ENCODE measurements around the gene IGF2.
A peak's percentile ranks its signal among the peaks of the same experiment; 100 is the strongest.

Gene IGF2

GRCh38 chr11:2149864-2150847 is 11.0 kb upstream of the IGF2 start:
- no peak for DNase-seq (ENCODE audit: low spot score)
- peak; percentile 38 for TF ChIP-seq CTCF (IDR thresholded peaks at IDR 0.05; ENCODE audit: extremely low read depth, insufficient read depth, missing control alignments)
- in situ Hi-C loops (cut with MboI; ENCODE audit: low pct_unique_long_range_greater_than_20kb, low sequenced_read_pairs, unreplicated experiment) = loop anchor here (25.0 kb wide), 1 partner anchor 463 kb away; the partner anchor contains the start of gene KRTAP5-6

DNA sequence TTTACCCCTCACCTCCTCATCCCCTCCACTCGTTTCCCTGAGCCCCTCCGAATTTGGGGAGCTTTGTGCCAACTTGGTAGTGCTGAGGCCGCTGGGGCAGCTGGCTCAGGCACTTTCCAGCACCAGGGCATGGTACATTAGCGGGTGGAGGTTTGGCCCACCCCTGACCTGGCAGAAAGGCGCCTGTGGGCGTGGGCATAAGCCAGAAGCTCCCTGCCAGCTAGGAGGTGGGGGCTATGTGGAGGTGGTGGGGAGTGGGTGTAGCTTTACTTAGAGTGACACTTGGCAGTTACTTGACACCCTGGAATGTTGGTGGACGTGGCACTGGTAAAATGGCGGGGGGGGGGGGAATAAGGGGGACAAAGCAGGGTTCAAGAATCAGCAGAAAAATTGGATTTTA is 10.3 kb upstream of the IGF2 start:
- TF ChIP-seq CTCF (IDR thresholded peaks at IDR 0.05; ENCODE audit: extremely low read depth, insufficient read depth, missing control alignments) = no peak
- in situ Hi-C loops (cut with MboI; ENCODE audit: low pct_unique_long_range_greater_than_20kb, low sequenced_read_pairs, unreplicated experiment) = no loop called here
- no peak for DNase-seq (ENCODE audit: low spot score)

DNA sequence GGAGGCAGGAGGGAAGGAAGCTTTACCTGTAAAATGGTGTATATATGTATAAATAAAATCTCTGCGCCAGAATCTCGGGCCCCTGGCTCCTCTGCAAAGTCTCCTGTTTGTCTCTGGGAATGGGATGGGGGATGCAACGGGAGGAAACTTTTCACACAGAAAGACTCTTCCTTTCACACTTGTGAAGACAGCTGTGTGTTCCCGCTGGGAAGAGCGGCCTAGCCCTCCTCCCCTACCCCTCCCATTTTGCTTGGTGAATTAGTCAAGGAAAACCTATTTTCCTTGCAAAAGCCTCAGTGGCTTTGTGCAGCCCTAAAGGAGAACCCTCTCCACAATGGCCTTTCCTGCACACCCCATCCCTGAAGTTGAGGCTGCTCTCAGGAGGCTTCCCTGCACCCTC is 9.4 kb upstream of the IGF2 start:
- no peak for TF ChIP-seq CTCF (IDR thresholded peaks at IDR 0.05; ENCODE audit: extremely low read depth, insufficient read depth, missing control alignments)
- DNase-seq (ENCODE audit: low spot score) = no peak
- in situ Hi-C loops (cut with MboI; ENCODE audit: low pct_unique_long_range_greater_than_20kb, low sequenced_read_pairs, unreplicated experiment) = no loop called here

GRCh38 chr11:2147391-2147790 is 8.2 kb upstream of the IGF2 start:
- DNase-seq (ENCODE audit: low spot score) = no peak
- in situ Hi-C loops (cut with MboI; ENCODE audit: low pct_unique_long_range_greater_than_20kb, low sequenced_read_pairs, unreplicated experiment) = no loop called here
- no peak for TF ChIP-seq CTCF (IDR thresholded peaks at IDR 0.05; ENCODE audit: extremely low read depth, insufficient read depth, missing control alignments)

- TF ChIP-seq CTCF (IDR thresholded peaks at IDR 0.05; ENCODE audit: extremely low read depth, insufficient read depth, missing control alignments) = no peak
- in situ Hi-C loops (cut with MboI; ENCODE audit: low pct_unique_long_range_greater_than_20kb, low sequenced_read_pairs, unreplicated experiment) = no loop called here
- DNase-seq (ENCODE audit: low spot score) = no peak
Observed at GRCh38 chr11:2146051-2146450, 6.9 kb upstream of the IGF2 start.

GRCh38 chr11:2144544-2145248 is 5.5 kb upstream of the IGF2 start:
- TF ChIP-seq CTCF (IDR thresholded peaks at IDR 0.05; ENCODE audit: extremely low read depth, insufficient read depth, missing control alignments) = no peak
- in situ Hi-C loops (cut with MboI; ENCODE audit: low pct_unique_long_range_greater_than_20kb, low sequenced_read_pairs, unreplicated experiment) = no loop called here
- no peak for DNase-seq (ENCODE audit: low spot score)

Data from GM13977 (cell line).